ENCODE measurements around the gene SMYD5. TPM values are rescaled to one million over a fixed set of nuclear protein-coding genes. Genes with fewer than 3 reads are reported as not detected.

SMYD5 gene
- total RNA-seq, 4 donors from 2014 or later = 5.1 to 46.2 (median 15.6) TPM

DNA sequence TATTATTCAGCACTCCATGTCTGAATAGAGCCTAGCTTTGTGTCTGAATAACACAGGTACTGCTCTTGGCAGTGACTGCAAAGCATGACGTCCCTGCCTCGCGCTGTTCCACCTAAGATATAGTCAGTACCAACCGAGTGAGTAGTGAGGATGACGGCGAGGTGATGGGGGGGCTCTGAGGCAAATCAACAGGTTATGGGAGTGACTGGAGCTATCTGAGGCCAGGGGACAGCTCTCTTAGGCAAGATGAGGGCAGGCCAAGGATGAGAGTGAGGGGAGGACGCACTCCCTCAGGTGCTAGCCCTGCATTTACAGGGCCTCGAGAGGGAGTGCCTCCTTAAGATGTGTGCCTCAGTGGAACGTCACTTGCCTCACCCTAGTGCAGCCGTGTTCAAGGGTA, 39.8 kb upstream of the SMYD5 start:
- Histone ChIP-seq H3K27ac (no peak overlapping the region), H3K4me3 (no peak overlapping the region), H3K27me3 (peaks cover 0 to 8% of the 10 kb centered on the region in 2 donors), H3K36me3 (no peaks in the 10 kb centered on the region), H3K4me1 (peaks cover 0 to 26% (median 21%) of the 10 kb centered on the region in 4 donors), H3K9me3 (no peaks in the 10 kb centered on the region)
- TF ChIP-seq POLR2A (IDR thresholded peaks at IDR 0.05) = no peak
- TF ChIP-seq, protein P1, sequence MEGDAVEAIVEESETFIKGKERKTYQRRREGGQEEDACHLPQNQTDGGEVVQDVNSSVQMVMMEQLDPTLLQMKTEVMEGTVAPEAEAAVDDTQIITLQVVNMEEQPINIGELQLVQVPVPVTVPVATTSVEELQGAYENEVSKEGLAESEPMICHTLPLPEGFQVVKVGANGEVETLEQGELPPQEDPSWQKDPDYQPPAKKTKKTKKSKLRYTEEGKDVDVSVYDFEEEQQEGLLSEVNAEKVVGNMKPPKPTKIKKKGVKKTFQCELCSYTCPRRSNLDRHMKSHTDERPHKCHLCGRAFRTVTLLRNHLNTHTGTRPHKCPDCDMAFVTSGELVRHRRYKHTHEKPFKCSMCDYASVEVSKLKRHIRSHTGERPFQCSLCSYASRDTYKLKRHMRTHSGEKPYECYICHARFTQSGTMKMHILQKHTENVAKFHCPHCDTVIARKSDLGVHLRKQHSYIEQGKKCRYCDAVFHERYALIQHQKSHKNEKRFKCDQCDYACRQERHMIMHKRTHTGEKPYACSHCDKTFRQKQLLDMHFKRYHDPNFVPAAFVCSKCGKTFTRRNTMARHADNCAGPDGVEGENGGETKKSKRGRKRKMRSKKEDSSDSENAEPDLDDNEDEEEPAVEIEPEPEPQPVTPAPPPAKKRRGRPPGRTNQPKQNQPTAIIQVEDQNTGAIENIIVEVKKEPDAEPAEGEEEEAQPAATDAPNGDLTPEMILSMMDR (IDR thresholded peaks at IDR 0.05) = no peak
- DNase-seq = no peak

- no peak overlapping the region for H3K27ac ChIP-seq
Measured at GRCh38 chr2:73174941-73175662, 38.9 kb upstream of the SMYD5 start.

DNA sequence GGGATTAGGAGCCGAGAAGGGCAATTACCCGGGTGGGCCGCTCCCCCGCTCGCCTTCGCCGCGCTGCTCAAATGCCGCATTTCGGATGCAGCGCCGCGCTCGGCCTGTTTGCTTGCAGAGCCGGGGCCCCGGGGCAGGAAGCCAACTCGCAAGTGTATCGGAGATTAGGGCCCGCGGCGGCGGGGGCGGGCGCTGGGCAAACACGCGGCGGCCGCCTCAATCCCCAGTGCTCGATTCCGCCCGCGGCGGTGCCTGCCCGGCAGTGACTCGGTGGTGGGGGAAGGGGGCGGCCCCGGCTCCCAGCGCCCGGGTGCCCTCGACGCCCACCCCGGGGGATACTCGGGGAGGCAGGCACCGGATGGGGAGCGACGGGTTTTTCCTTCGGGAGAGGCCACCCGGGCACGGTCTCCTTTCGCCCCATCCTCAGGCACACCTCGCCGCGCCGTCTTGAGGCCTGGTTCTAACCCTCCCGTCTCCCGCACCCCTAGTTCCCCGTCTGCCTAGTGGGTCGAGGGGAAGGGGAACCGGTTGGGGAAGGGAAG, 38.3 kb upstream of the SMYD5 start:
- peak overlapping the region in 2 of 4 donors; percentile 28 to 77 for H3K27ac ChIP-seq
- H3K9me3 ChIP-seq = no peaks in the 10 kb centered on the region
- H3K27me3 ChIP-seq = peaks cover 0 to 8% of the 10 kb centered on the region in 2 donors
- H3K4me3 ChIP-seq = peak overlapping the region; percentile 41 to 65 (median 58)
- DNase-seq = peak; percentile 73 to 89 (median 74)
- peaks cover 0 to 26% (median 21%) of the 10 kb centered on the region in 4 donors for H3K4me1 ChIP-seq
- no peaks in the 10 kb centered on the region for H3K36me3 ChIP-seq
- TF ChIP-seq, protein P1 (IDR thresholded peaks at IDR 0.05) = no peak
- no peak for TF ChIP-seq POLR2A (IDR thresholded peaks at IDR 0.05)

More at GRCh38 chr2:73174941-73175662, 38.9 kb upstream of the SMYD5 start:
- Histone ChIP-seq H3K36me3 (no peaks in the 10 kb centered on the region), H3K4me3 (peak overlapping the region; percentile 41 to 65 (median 58)), H3K27me3 (peaks cover 0 to 8% of the 10 kb centered on the region in 2 donors), H3K9me3 (no peaks in the 10 kb centered on the region), H3K4me1 (peaks cover 0 to 26% (median 21%) of the 10 kb centered on the region in 4 donors)
- no peak for TF ChIP-seq POLR2A (IDR thresholded peaks at IDR 0.05)
- TF ChIP-seq, protein P1 (IDR thresholded peaks at IDR 0.05) = no peak
- no peak for DNase-seq

- TF ChIP-seq, protein P1 (IDR thresholded peaks at IDR 0.05) = no peak
- no peak for TF ChIP-seq POLR2A (IDR thresholded peaks at IDR 0.05)
- Histone ChIP-seq H3K27me3 (peaks cover 0 to 8% of the 10 kb centered on the region in 2 donors), H3K4me1 (peaks cover 0 to 26% (median 21%) of the 10 kb centered on the region in 4 donors), H3K4me3 (peak overlapping the region; percentile 41 to 65 (median 58)), H3K36me3 (no peaks in the 10 kb centered on the region), H3K27ac (peak overlapping the region; percentile 19 to 77 (median 60)), H3K9me3 (no peaks in the 10 kb centered on the region)
- no peak for DNase-seq
Measured at GRCh38 chr2:73176205-73176880, 37.7 kb upstream of the SMYD5 start.

- Histone ChIP-seq H3K9me3 (no peaks in the 10 kb centered on the region), H3K36me3 (no peaks in the 10 kb centered on the region), H3K27me3 (peaks cover 0 to 8% of the 10 kb centered on the region in 2 donors), H3K4me3 (peak overlapping the region; percentile 41 to 65 (median 58)), H3K27ac (peak overlapping the region; percentile 52 to 77 (median 60)), H3K4me1 (peaks cover 0 to 26% (median 21%) of the 10 kb centered on the region in 4 donors)
- no peak for TF ChIP-seq POLR2A (IDR thresholded peaks at IDR 0.05)
- TF ChIP-seq, protein P1 (IDR thresholded peaks at IDR 0.05) = peak; percentile 95 to 99 (median 97)
- peak; percentile 89 to 96 (median 91) for DNase-seq
Measured at GRCh38 chr2:73176881-73177644, 37.0 kb upstream of the SMYD5 start.

Measured in Peyer's patch (tissue), 4 donors.